Mucosa of gallbladder (tissue), 1 donor: ENCODE results near the gene USP17L30. TPM values are rescaled to one million over a fixed set of nuclear protein-coding genes. Genes with fewer than 3 reads are reported as not detected.
"Not testable (repeated sequence)": the region's sequence is repeated elsewhere in the genome, so short reads cannot be mapped to it uniquely, and the experiment has no call there.

Experiments
- DNase-seq: peaks from one replicate; pipeline ENCODE4 v3.0.0-alpha.2; 2020; ENCODE audit warnings: low spot score
- total RNA-seq: library from RNA; stranded (reverse); gene quantifications from one replicate; pipeline ENCODE4 v1.2.1, GENCODE V29; 2021
- donor health status: DM: no; HTN: no; CAD: no.

Gene USP17L30, protein sequence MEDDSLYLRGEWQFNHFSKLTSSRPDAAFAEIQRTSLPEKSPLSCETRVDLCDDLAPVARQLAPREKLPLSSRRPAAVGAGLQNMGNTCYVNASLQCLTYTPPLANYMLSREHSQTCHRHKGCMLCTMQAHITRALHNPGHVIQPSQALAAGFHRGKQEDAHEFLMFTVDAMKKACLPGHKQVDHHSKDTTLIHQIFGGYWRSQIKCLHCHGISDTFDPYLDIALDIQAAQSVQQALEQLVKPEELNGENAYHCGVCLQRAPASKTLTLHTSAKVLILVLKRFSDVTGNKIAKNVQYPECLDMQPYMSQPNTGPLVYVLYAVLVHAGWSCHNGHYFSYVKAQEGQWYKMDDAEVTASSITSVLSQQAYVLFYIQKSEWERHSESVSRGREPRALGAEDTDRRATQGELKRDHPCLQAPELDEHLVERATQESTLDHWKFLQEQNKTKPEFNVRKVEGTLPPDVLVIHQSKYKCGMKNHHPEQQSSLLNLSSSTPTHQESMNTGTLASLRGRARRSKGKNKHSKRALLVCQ
- not detected for total RNA-seq

DNA sequence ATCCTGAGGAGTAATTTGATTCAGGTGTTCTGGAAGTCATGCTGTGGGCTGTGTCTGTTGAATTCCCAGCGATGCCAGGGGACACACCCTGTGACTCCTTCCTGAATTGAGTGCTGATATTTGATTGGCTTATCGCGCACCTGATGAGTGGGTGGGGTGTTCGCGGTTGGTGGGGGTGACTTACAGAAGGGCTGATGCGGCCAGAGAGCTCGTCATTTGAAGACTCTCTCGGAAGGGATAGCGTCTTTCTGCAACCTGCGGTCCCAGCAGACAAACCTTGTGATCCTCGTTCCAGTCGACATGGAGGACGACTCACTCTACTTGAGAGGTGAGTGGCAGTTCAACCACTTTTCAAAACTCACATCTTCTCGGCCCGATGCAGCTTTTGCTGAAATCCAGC lies at the start of gene USP17L30:
Gene USP17L30 (plus strand): TSS at position 301 of the 400 bp plus-strand sequence. CDS start 0 bp downstream, at position 301.
- DNase-seq = not testable (repeated sequence)

DNA sequence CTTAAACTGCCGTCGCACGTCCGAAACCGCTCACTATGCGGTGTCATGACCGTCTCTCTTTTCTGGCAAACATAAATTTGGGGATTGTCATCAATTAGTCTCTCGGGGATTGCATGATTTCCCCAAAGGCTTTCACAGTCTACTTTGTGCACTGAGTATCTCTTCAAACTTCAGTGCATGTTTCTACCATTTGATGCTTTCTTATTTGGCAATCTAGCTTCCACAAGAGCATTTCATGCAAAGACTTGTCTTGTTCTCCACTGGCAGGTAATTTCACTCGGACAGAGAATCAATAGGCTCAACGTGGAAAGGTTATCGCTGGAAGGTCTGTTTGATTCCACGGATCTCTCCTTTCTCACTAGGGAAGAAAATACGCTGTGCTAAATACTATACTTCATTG lies 38.7 kb upstream of the USP17L30 start:
- DNase-seq = not testable (repeated sequence)

DNA sequence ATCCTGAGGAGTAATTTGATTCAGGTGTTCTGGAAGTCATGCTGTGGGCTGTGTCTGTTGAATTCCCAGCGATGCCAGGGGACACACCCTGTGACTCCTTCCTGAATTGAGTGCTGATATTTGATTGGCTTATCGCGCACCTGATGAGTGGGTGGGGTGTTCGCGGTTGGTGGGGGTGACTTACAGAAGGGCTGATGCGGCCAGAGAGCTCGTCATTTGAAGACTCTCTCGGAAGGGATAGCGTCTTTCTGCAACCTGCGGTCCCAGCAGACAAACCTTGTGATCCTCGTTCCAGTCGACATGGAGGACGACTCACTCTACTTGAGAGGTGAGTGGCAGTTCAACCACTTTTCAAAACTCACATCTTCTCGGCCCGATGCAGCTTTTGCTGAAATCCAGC lies 38.1 kb upstream of the USP17L30 start, which contains the start of gene USP17L24:
Gene USP17L24 (plus strand): TSS at position 301 of the 400 bp plus-strand sequence. CDS start 0 bp downstream, at position 301.
- not testable (repeated sequence) for DNase-seq

DNA sequence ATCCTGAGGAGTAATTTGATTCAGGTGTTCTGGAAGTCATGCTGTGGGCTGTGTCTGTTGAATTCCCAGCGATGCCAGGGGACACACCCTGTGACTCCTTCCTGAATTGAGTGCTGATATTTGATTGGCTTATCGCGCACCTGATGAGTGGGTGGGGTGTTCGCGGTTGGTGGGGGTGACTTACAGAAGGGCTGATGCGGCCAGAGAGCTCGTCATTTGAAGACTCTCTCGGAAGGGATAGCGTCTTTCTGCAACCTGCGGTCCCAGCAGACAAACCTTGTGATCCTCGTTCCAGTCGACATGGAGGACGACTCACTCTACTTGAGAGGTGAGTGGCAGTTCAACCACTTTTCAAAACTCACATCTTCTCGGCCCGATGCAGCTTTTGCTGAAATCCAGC lies 33.3 kb upstream of the USP17L30 start, which contains the start of gene USP17L25:
Gene USP17L25 (plus strand): TSS at position 301 of the 400 bp plus-strand sequence. CDS start 0 bp downstream, at position 301.
- DNase-seq = not testable (repeated sequence)

DNA sequence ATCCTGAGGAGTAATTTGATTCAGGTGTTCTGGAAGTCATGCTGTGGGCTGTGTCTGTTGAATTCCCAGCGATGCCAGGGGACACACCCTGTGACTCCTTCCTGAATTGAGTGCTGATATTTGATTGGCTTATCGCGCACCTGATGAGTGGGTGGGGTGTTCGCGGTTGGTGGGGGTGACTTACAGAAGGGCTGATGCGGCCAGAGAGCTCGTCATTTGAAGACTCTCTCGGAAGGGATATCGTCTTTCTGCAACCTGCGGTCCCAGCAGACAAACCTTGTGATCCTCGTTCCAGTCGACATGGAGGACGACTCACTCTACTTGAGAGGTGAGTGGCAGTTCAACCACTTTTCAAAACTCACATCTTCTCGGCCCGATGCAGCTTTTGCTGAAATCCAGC lies 28.6 kb upstream of the USP17L30 start, which contains the start of gene USP17L26:
Gene USP17L26 (plus strand): TSS at position 301 of the 400 bp plus-strand sequence. CDS start 0 bp downstream, at position 301.
- DNase-seq = not testable (repeated sequence)

DNA sequence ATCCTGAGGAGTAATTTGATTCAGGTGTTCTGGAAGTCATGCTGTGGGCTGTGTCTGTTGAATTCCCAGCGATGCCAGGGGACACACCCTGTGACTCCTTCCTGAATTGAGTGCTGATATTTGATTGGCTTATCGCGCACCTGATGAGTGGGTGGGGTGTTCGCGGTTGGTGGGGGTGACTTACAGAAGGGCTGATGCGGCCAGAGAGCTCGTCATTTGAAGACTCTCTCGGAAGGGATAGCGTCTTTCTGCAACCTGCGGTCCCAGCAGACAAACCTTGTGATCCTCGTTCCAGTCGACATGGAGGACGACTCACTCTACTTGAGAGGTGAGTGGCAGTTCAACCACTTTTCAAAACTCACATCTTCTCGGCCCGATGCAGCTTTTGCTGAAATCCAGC lies 23.8 kb upstream of the USP17L30 start, which contains the start of gene USP17L5:
Gene USP17L5 (plus strand): TSS at position 301 of the 400 bp plus-strand sequence. CDS start 0 bp downstream, at position 301.
- not testable (repeated sequence) for DNase-seq

DNA sequence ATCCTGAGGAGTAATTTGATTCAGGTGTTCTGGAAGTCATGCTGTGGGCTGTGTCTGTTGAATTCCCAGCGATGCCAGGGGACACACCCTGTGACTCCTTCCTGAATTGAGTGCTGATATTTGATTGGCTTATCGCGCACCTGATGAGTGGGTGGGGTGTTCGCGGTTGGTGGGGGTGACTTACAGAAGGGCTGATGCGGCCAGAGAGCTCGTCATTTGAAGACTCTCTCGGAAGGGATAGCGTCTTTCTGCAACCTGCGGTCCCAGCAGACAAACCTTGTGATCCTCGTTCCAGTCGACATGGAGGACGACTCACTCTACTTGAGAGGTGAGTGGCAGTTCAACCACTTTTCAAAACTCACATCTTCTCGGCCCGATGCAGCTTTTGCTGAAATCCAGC lies 19.1 kb upstream of the USP17L30 start, which contains the start of gene USP17L27:
Gene USP17L27 (plus strand): TSS at position 301 of the 400 bp plus-strand sequence. CDS start 0 bp downstream, at position 301.
- not testable (repeated sequence) for DNase-seq

DNA sequence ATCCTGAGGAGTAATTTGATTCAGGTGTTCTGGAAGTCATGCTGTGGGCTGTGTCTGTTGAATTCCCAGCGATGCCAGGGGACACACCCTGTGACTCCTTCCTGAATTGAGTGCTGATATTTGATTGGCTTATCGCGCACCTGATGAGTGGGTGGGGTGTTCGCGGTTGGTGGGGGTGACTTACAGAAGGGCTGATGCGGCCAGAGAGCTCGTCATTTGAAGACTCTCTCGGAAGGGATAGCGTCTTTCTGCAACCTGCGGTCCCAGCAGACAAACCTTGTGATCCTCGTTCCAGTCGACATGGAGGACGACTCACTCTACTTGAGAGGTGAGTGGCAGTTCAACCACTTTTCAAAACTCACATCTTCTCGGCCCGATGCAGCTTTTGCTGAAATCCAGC lies 14.3 kb upstream of the USP17L30 start, which contains the start of gene USP17L28:
Gene USP17L28 (plus strand): TSS at position 301 of the 400 bp plus-strand sequence. CDS start 0 bp downstream, at position 301.
- not testable (repeated sequence) for DNase-seq

DNA sequence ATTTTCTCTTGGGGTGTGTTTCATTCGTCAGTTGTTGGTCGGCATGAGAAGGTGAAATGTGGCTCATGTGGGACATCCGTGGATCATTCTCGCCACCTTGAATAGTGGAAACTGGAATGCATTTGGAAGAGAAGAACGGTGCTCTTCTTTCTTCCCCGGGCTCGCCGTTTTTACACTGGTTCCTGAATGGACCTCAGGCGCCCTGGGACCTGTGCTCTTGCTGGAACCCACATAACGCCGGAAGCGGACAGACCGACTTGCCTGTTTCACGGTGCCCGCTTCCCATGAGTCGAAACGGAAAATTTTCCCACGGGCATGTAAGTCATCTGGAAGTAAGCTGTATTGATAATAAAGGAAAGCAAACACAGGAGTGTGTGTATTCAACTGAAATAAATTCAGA lies 12.1 kb upstream of the USP17L30 start:
- DNase-seq = not testable (repeated sequence)

DNA sequence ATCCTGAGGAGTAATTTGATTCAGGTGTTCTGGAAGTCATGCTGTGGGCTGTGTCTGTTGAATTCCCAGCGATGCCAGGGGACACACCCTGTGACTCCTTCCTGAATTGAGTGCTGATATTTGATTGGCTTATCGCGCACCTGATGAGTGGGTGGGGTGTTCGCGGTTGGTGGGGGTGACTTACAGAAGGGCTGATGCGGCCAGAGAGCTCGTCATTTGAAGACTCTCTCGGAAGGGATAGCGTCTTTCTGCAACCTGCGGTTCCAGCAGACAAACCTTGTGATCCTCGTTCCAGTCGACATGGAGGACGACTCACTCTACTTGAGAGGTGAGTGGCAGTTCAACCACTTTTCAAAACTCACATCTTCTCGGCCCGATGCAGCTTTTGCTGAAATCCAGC lies 9.6 kb upstream of the USP17L30 start, which contains the start of gene USP17L29:
Gene USP17L29 (plus strand): TSS at position 301 of the 400 bp plus-strand sequence. CDS start 0 bp downstream, at position 301.
- not testable (repeated sequence) for DNase-seq

DNA sequence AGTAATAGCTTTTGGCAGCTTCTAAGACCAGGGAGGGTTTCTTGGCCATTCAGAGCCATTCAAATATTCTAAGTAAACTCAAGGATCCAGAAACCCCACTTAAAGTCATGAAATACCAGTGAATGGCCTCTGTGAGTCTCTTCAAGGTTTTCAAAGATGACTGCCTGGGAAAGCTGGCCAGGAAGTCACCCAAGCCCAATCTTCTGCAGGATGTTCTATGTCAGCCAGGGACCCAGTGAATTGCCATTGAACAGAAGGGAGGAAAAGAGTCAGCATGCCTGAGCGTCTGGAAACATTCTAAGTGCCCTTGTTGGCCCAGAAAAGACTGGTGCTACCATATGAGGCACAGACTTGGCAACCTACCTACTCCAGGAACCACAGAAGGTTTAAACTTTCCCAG lies 17.0 kb downstream of the USP17L30 start:
- DNase-seq = not testable (repeated sequence)

DNA sequence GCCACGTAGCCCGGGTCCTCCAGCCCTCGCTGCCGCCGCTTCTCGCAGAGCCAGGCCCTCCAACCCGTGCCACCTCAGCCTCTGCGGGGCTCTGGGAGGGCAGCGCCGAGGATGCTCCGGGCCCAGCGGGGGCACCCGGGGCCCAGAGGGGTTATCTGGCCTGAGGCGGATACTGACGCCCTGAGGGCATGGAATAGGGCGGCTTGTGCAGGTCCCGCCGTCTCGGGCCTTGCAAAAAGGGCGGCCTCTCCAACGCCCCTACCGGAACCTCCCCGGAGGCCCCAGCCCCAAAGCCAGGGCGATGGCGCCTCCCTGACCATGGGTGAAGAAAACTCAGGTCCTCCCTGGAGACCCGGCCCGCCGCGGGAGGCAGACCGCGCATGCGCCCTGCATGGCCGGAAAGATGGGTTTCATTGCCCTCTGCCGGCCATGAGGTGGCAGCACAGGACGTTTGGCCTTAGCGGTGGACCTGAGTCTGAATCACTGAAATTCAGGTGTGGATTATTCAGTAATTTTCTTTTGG lies 18.1 kb downstream of the USP17L30 start:
- peak; percentile 31 for DNase-seq

DNA sequence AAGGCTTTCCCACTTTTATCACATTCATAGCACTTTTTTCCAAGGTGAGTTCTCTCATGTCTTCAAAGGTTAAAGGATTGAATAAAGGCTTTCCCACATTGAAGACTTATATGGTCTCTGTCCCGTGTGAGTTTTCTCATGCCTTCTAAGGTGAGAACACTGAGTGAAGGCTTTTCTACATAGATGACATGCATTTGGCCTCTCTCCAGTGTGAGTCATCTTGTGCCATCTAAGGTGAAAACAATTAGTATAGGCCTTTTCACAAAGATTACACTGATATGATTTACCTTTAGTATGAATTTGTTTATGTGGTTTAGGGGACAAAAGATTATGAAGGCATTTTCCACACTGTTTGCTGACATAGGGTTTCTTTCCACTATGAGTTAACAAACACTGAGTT lies 21.2 kb downstream of the USP17L30 start:
- DNase-seq = no peak

DNA sequence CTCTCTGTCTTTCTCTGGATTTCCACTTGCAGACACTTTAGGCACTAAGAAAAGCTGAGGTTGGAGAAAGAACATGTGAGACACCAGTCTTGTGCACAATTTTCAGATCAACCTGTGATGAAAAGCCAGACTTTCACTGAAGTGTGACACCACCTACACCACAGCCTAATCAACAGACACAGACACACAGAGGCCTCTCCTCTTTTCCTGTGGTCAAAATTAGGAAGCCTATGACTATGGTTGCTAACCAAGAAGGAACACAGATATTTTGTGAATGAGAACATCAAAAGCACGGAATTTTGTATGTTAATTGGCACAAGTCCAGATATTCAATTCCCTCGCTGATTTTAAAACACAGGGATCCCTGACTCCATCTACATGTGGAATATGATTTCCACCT lies 26.1 kb downstream of the USP17L30 start:
- DNase-seq = not testable (repeated sequence)

DNA sequence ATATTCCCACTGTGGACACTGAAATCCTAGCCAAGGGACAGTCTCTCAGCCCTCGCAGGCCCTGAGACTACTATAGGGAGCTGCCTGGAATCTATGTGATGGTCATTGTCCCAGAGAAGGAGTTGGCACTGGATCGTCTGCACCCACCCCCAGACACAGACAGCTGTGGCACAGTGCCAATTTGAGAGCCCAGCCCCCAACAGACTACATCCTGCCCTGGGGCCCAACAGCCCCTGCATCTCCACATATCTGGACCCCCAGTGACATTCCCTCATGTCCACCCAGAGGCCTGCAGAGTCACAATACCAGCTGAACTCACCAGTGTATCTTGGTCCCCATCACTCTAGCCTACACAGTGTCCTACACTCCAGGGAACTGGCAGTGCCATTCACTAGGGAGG lies 42.8 kb downstream of the USP17L30 start:
- not testable (repeated sequence) for DNase-seq

DNA sequence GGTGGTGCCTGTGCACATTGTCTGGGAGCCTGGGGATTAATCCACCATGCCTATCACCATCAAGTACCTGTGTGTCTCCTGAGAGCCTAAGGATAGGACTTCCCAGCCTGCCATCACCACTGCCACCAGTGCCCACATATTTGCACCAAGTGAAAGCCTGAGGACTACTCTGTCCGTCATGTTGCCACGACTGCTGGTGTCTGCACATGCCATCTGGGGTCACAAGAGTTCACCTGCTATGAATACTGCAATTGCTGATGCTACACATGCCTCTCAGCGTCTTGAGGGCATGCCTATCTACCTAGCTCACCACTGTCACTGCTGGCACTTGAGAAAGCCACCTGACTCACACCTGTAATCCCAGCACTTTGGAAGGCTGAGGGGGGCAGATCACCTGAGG lies 43.6 kb downstream of the USP17L30 start:
- DNase-seq = not testable (repeated sequence)

DNA sequence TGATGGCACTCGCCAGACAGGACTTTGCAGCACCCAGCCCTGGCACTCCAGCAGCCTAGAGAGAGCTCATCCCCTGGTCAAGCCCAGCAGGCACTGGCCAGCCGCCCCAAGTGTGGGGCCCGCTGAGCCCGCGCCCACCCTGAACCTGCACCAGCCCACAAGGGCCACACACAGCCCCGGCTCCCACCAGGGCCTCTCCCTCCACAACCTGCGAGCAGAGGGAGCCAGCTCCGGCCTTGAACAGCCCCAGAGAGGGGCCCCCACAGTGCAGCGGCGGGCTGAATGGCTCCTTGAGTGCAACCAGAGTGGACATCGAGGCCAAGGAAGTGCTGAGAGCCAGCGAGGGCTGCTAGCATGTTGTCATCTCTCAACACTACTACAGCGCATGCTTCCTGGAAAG lies 46.9 kb downstream of the USP17L30 start:
- no peak for DNase-seq

Other genes with a start within 250 kb of the USP17L30 start
- gene FAM90A26, start 192.7 kb upstream of the USP17L30 start, total RNA-seq = not detected
- gene USP17L10, start 152.5 kb upstream of the USP17L30 start, total RNA-seq = not detected
- gene USP17L11, start 147.7 kb upstream of the USP17L30 start, total RNA-seq = not detected
- not detected for gene USP17L12, start 143.0 kb upstream of the USP17L30 start, total RNA-seq
- not detected for gene USP17L13, start 138.2 kb upstream of the USP17L30 start, total RNA-seq
- gene USP17L15, start 128.7 kb upstream of the USP17L30 start, total RNA-seq = not detected
- not detected for gene USP17L17, start 119.2 kb upstream of the USP17L30 start, total RNA-seq
- not detected for gene USP17L18, start 114.5 kb upstream of the USP17L30 start, total RNA-seq
- not detected for gene USP17L19, start 109.8 kb upstream of the USP17L30 start, total RNA-seq
- not detected for gene USP17L20, start 105.0 kb upstream of the USP17L30 start, total RNA-seq
- not detected for gene USP17L21, start 100.3 kb upstream of the USP17L30 start, total RNA-seq
- gene USP17L22, start 95.5 kb upstream of the USP17L30 start, total RNA-seq = not detected
- gene USP17L24, start 38.0 kb upstream of the USP17L30 start, total RNA-seq = not detected
- not detected for gene USP17L25, start 33.2 kb upstream of the USP17L30 start, total RNA-seq
- not detected for gene USP17L26, start 28.5 kb upstream of the USP17L30 start, total RNA-seq
- gene USP17L5, start 23.7 kb upstream of the USP17L30 start, total RNA-seq = not detected
- gene USP17L27, start 19.0 kb upstream of the USP17L30 start, total RNA-seq = not detected
- gene USP17L28, start 14.2 kb upstream of the USP17L30 start, total RNA-seq = not detected
- not detected for gene USP17L29, start 9.5 kb upstream of the USP17L30 start, total RNA-seq
- gene DEFB131A, start 81.3 kb downstream of the USP17L30 start, total RNA-seq = not detected